Suprapubic skin (tissue), 4 donors: Measurements from ENCODE around the gene CCDC28A.

Source experiments
- EP300 ChIP-seq: sonication (generic); formaldehyde crosslinking; IDR thresholded peaks from one replicate; pipeline ENCODE4 v1.6.1; 2017; ENCODE audit warnings: antibody characterized with exemption
- POLR2A ChIP-seq, 2 donors: fragments of 450-650 bp; IDR thresholded peaks; one replicate each; pipeline ENCODE4 v1.6.1; 2017; ENCODE audit warnings: antibody characterized with exemption in 2 of 2, mild to moderate bottlenecking in 2 of 2, moderate library complexity in 2 of 2
- POLR2AphosphoS5 ChIP-seq, 3 donors: sonication (generic); formaldehyde crosslinking; IDR thresholded peaks; one replicate each; pipeline ENCODE4 v1.6.1; 2017; ENCODE audit warnings: antibody characterized with exemption in 3 of 3
- TF ChIP-seq, protein P1 (sequence below), 2 donors: fragments of 200-600 bp in 1 of 2; fragments of 450-650 bp in 1 of 2; sonication (generic) in 1 of 2; IDR thresholded peaks; one replicate each; pipeline ENCODE4 v1.5.1; 2016 to 2019; ENCODE audit warnings: antibody characterized with exemption in 2 of 2, mild to moderate bottlenecking in 1 of 2, moderate library complexity in 1 of 2

- TF ChIP-seq, protein P1, sequence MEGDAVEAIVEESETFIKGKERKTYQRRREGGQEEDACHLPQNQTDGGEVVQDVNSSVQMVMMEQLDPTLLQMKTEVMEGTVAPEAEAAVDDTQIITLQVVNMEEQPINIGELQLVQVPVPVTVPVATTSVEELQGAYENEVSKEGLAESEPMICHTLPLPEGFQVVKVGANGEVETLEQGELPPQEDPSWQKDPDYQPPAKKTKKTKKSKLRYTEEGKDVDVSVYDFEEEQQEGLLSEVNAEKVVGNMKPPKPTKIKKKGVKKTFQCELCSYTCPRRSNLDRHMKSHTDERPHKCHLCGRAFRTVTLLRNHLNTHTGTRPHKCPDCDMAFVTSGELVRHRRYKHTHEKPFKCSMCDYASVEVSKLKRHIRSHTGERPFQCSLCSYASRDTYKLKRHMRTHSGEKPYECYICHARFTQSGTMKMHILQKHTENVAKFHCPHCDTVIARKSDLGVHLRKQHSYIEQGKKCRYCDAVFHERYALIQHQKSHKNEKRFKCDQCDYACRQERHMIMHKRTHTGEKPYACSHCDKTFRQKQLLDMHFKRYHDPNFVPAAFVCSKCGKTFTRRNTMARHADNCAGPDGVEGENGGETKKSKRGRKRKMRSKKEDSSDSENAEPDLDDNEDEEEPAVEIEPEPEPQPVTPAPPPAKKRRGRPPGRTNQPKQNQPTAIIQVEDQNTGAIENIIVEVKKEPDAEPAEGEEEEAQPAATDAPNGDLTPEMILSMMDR (IDR thresholded peaks at IDR 0.05), result no peak
- TF ChIP-seq POLR2A (IDR thresholded peaks at IDR 0.05) (no peak), EP300 (no peak), POLR2AphosphoS5 (IDR thresholded peaks at IDR 0.05) (peak; percentile 4 to 88 (median 84))
Measured at GRCh38 chr6:138817799-138818198, 44.2 kb downstream of the CCDC28A start.
